Mesothelial cell of epicardium (in vitro differentiated cells): ENCODE results near the gene HELZ2. TPM values are rescaled to one million over a fixed set of nuclear protein-coding genes. Genes with fewer than 3 reads are reported as not detected.

ENCODE experiments used
- DNase-seq, 2 experiments: peaks; one replicate each; pipeline ENCODE4 v3.0.0; 2021; ENCODE audit warnings: low spot score in 2 of 2; ENCODE audit not compliant: unreplicated experiment in 2 of 2
- H3K27ac Mint-ChIP-seq: 2 replicates; pipeline ENCODE4 v1.8.0; 2021; ENCODE audit warnings: mixed read lengths
- H3K27me3 Mint-ChIP-seq: 2 replicates; pipeline ENCODE4 v1.8.0; 2021; ENCODE audit warnings: low read depth, mixed read lengths
- H3K36me3 Mint-ChIP-seq: 2 replicates; pipeline ENCODE4 v1.8.0; 2021; ENCODE audit warnings: mixed read lengths
- H3K4me1 Mint-ChIP-seq: 2 replicates; pipeline ENCODE4 v1.8.0; 2021; ENCODE audit warnings: mixed read lengths
- H3K4me3 Mint-ChIP-seq: 2 replicates; pipeline ENCODE4 v1.8.0; 2021; ENCODE audit warnings: mild to moderate bottlenecking, moderate library complexity, mixed read lengths
- H3K9me3 Mint-ChIP-seq: 2 replicates; pipeline ENCODE4 v1.8.0; 2021; ENCODE audit warnings: mixed read lengths
- CTCF ChIP-seq: fragments of 200-600 bp; sonication (generic); IDR thresholded peaks from one replicate; pipeline ENCODE4 v1.5.0; 2021; ENCODE audit warnings: antibody characterized with exemption; ENCODE audit not compliant: unreplicated experiment
- total RNA-seq: library from RNA; stranded (reverse); gene quantifications from 3 replicates; pipeline ENCODE4 v1.2.1, GENCODE V29; 2021

Gene HELZ2
- total RNA-seq, 1 donor from 2014 or later = 44.4 TPM

DNA sequence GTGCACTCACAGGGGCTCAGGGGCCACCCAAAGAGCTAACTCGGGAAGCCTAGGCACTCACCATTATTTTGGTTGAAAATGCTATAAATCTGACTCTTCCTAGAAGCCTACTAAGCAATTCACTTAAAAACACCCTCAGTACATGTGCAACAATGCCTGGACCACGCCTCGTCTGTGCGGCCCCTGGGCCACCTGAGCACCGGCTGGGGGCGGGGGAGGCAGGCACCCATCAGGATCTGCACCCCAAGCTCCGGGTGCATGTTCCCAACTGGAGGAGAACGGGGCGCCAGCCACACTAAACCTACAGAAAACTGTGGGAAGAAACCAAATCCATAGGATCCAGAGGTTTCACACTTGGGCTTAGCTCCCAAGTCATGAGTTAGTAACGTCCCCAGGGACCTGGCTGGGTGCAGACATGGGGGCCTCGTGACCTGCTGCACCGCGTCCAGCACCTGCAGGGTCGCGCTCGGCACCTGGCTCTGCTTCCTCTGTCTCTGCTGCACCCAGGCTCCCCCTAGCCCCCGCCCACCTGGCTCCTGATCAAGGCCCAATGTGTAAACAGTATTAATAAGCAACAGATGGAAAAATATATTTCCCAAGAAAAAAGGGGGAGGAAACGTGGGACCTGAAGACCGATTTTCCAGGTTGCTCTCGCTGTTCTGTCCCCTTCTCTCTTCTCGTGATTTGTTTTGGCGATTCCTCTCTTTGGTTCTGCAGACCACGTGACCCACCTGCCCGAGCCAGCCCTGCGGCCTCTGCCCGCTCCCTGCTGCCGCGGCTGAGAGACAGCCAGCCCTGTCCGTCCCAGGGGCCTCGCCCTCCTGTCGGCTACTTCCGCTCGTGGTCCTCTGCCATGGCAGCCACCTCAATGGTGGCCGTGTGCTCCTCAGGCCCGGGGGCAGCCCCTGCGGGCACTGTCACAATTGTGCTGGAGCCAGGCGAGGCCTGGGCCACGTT lies 15.5 kb upstream of the HELZ2 start:
- TF ChIP-seq CTCF = no peak
- H3K36me3 Mint-ChIP-seq = peaks cover 16% of the 10 kb centered on the region
- no peaks in the 10 kb centered on the region for H3K4me1 Mint-ChIP-seq
- H3K27me3 Mint-ChIP-seq = no peaks in the 10 kb centered on the region
- no peak overlapping the region for H3K27ac Mint-ChIP-seq
- H3K9me3 Mint-ChIP-seq = no peaks in the 10 kb centered on the region
- no peak for DNase-seq
- no peak overlapping the region for H3K4me3 Mint-ChIP-seq

DNA sequence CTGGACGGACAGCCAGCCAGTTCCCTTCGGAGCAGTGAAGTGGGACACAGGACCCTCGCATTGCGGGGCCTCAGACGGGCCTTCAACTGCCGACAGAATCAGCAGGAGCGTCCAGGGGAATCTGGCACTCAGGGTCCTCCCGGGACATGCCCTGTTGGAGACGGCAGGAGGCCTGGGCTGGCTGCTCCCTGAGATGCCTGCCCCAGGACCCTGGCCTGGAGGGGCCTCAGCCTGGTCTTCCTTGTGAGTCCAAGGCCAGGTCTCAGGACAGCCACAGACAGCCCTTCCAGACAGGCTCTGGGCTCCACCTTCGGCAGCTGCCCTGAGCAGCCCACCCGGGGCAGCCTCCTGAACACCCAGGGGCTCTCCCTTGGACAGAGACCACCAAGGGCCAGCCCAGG lies 14.6 kb upstream of the HELZ2 start:
- Mint-ChIP-seq H3K27me3 (no peaks in the 10 kb centered on the region), H3K4me3 (no peak overlapping the region), H3K4me1 (no peaks in the 10 kb centered on the region), H3K27ac (no peak overlapping the region), H3K9me3 (no peaks in the 10 kb centered on the region), H3K36me3 (peaks cover 16% of the 10 kb centered on the region)
- TF ChIP-seq CTCF = no peak
- no peak for DNase-seq

GRCh38 chr20:63587776-63588591 lies 13.9 kb upstream of the HELZ2 start:
- DNase-seq = no peak
- Mint-ChIP-seq H3K36me3 (peaks cover 11% of the 10 kb centered on the region), H3K27me3 (no peaks in the 10 kb centered on the region), H3K9me3 (no peaks in the 10 kb centered on the region), H3K4me1 (no peaks in the 10 kb centered on the region), H3K27ac (no peak overlapping the region), H3K4me3 (no peak overlapping the region)
- no peak for TF ChIP-seq CTCF

DNA sequence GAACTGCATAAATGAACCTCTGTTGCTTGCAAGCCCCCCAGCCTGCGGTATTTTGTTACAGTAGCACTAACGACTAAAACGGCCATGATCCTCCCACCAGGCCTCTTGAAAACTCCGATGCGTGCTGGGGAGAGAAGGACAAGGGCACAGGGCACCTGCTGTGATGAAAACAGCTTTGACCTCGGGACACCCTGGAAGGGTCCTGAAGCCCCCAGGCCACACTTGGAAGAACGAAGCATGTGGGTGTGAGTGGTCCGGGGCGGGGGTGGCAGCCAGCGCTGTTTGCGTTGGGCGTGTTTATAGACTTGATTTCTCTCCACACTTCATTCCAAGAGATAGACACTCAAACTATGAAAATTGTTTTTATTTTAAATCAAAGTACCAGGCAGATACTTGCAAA lies 13.2 kb upstream of the HELZ2 start:
- no peak for DNase-seq
- H3K27me3 Mint-ChIP-seq = no peaks in the 10 kb centered on the region
- no peaks in the 10 kb centered on the region for H3K9me3 Mint-ChIP-seq
- TF ChIP-seq CTCF = no peak
- H3K4me1 Mint-ChIP-seq = no peaks in the 10 kb centered on the region
- no peak overlapping the region for H3K4me3 Mint-ChIP-seq
- peaks cover 10% of the 10 kb centered on the region for H3K36me3 Mint-ChIP-seq
- H3K27ac Mint-ChIP-seq = no peak overlapping the region

DNA sequence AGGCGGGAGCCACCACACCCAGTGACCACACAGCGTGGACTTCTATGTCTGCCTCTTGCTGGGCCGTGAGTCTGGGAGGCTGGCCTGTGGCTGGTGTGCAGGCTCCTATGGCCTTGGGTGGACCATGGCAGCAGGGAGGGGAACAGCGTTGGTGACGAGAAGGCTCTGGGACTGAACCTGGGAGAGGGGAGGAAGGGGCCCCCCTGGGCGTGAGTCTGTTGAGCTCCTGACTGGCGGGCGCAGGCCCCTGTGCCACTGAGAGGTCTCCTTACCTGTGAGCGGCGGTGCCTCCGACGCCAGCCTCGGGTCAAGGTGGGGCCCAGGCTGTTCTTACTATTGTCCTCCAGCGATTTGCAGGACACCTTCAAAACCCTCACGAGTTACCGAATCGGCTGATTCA lies 12.8 kb upstream of the HELZ2 start:
- H3K4me3 Mint-ChIP-seq = no peak overlapping the region
- TF ChIP-seq CTCF = no peak
- no peak for DNase-seq
- no peak overlapping the region for H3K27ac Mint-ChIP-seq
- H3K27me3 Mint-ChIP-seq = no peaks in the 10 kb centered on the region
- no peaks in the 10 kb centered on the region for H3K9me3 Mint-ChIP-seq
- peaks cover 10% of the 10 kb centered on the region for H3K36me3 Mint-ChIP-seq
- H3K4me1 Mint-ChIP-seq = no peaks in the 10 kb centered on the region
